K562 (cell line): ENCODE measurements around the gene ZGLP1. TPM values are rescaled to one million over a fixed set of nuclear protein-coding genes. Genes with fewer than 3 reads are reported as not detected.
A peak's percentile ranks its signal among the peaks of the same experiment; 100 is the strongest.

ENCODE experiments used
- ADNP ChIP-seq: fragments of 200-800 bp; sonication (Bioruptor generic); IDR thresholded peaks from 2 replicates; pipeline ENCODE4 v1.6.1; 2016; ENCODE audit warnings: missing genetic modification characterization, missing compliant biosample characterization
- HMG20B ChIP-seq: fragments of 250-450 bp; sonication (Bioruptor Pico); IDR thresholded peaks from 2 replicates; pipeline ENCODE4 v1.5.0; 2021; ENCODE audit warnings: mild to moderate bottlenecking
- RHOXF2B ChIP-seq: fragments of 250-450 bp; sonication (Bioruptor Pico); conservative IDR thresholded peaks from 2 replicates; pipeline ENCODE4 v1.5.1; 2021
- SMARCA5 ChIP-seq: fragments of 450-650 bp; IDR thresholded peaks from 2 replicates; pipeline ENCODE4 v1.6.1; 2016
- ZNF24 ChIP-seq: fragments of 450-650 bp; IDR thresholded peaks from 2 replicates; pipeline ENCODE4 v1.6.1; 2016
- polyA plus RNA-seq, 8 experiments: library from polyadenylated mRNA; depleted of rRNA in 4 of 8; stranded (reverse) in 5 of 8; unstranded in 3 of 8; fragments of >200 nt; fragmentation: Nextera tagmentation in 2 of 8; fragmentation: Illumina TruSeq in 1 of 8; extraction: Ambion mirVana in 2 of 8; extraction: Trizol in 1 of 8; gene quantifications; 2 replicates each; pipeline versions ENCODE4 v1.2.1 to v1.2.3, GENCODE V29; 2011 to 2014; ENCODE audit warnings: inconsistent platforms in 1 of 8, missing spikeins in 1 of 8
- total RNA-seq, 7 experiments: library from RNA; depleted of rRNA in 6 of 7; stranded (reverse); fragments of >200 nt in 6 of 7; fragmentation: Illumina TruSeq in 2 of 7; extraction: Trizol in 2 of 7; gene quantifications; 2 replicates each; pipeline versions ENCODE4 v1.2.1 to v1.2.3, GENCODE V29; 2011 to 2021; ENCODE audit warnings: low replicate concordance in 1 of 7
- TF ChIP-seq, protein P1 (sequence below): fragments of 450-650 bp; IDR thresholded peaks from 2 replicates; pipeline ENCODE4 v1.6.1; 2017; ENCODE audit warnings: antibody characterized with exemption, mild to moderate bottlenecking
- TF ChIP-seq, protein P2 (sequence below): sonication (generic); formaldehyde crosslinking; IDR thresholded peaks from 2 replicates; pipeline ENCODE4 v1.8.0; 2022; ENCODE audit warnings: mild to moderate bottlenecking, missing genetic modification reagents

The ZGLP1 gene
- total and polyA plus RNA-seq, 9 of the 15 experiments (the other 6 are each of a cell fraction or from before 2014, with no cell fraction given) = 0.24 to 4.5 (median 2.2) TPM

DNA sequence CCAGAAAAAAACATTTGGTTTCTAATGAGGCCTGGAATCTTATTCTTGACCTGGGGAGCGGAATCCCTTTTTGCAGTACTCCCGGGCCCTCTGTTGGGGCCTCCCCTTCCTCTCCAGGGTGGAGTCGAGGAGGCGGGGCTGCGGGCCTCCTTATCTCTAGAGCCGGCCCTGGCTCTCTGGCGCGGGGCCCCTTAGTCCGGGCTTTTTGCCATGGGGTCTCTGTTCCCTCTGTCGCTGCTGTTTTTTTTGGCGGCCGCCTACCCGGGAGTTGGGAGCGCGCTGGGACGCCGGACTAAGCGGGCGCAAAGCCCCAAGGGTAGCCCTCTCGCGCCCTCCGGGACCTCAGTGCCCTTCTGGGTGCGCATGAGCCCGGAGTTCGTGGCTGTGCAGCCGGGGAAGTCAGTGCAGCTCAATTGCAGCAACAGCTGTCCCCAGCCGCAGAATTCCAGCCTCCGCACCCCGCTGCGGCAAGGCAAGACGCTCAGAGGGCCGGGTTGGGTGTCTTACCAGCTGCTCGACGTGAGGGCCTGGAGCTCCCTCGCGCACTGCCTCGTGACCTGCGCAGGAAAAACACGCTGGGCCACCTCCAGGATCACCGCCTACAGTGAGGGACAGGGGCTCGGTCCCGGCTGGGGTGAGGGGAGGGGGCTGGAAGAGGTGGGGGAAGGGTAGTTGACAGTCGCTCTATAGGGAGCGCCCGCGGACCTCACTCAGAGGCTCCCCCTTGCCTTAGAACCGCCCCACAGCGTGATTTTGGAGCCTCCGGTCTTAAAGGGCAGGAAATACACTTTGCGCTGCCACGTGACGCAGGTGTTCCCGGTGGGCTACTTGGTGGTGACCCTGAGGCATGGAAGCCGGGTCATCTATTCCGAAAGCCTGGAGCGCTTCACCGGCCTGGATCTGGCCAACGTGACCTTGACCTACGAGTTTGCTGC, 22.5 kb downstream of the ZGLP1 start, which contains the start of gene ICAM4 (continued):
- TF ChIP-seq HMG20B (CRISPR knock-in tag) (0 out of 2 replicates have a peak, but pooled peaks have one; percentile 70), ZNF24 (no peak), RHOXF2B (CRISPR knock-in tag) (0 out of 2 replicates have a peak, but pooled peaks have one; percentile 57), SMARCA5 (peak; percentile 30; the same call in 1 of the 2 replicates), ADNP (tag) (peak; percentile 44; the same call in 1 of the 2 replicates)
- TF ChIP-seq, protein P1, sequence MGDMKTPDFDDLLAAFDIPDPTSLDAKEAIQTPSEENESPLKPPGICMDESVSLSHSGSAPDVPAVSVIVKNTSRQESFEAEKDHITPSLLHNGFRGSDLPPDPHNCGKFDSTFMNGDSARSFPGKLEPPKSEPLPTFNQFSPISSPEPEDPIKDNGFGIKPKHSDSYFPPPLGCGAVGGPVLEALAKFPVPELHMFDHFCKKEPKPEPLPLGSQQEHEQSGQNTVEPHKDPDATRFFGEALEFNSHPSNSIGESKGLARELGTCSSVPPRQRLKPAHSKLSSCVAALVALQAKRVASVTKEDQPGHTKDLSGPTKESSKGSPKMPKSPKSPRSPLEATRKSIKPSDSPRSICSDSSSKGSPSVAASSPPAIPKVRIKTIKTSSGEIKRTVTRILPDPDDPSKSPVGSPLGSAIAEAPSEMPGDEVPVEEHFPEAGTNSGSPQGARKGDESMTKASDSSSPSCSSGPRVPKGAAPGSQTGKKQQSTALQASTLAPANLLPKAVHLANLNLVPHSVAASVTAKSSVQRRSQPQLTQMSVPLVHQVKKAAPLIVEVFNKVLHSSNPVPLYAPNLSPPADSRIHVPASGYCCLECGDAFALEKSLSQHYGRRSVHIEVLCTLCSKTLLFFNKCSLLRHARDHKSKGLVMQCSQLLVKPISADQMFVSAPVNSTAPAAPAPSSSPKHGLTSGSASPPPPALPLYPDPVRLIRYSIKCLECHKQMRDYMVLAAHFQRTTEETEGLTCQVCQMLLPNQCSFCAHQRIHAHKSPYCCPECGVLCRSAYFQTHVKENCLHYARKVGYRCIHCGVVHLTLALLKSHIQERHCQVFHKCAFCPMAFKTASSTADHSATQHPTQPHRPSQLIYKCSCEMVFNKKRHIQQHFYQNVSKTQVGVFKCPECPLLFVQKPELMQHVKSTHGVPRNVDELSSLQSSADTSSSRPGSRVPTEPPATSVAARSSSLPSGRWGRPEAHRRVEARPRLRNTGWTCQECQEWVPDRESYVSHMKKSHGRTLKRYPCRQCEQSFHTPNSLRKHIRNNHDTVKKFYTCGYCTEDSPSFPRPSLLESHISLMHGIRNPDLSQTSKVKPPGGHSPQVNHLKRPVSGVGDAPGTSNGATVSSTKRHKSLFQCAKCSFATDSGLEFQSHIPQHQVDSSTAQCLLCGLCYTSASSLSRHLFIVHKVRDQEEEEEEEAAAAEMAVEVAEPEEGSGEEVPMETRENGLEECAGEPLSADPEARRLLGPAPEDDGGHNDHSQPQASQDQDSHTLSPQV = no peak; the same call in none of the 2 replicates
- TF ChIP-seq, protein P2, sequence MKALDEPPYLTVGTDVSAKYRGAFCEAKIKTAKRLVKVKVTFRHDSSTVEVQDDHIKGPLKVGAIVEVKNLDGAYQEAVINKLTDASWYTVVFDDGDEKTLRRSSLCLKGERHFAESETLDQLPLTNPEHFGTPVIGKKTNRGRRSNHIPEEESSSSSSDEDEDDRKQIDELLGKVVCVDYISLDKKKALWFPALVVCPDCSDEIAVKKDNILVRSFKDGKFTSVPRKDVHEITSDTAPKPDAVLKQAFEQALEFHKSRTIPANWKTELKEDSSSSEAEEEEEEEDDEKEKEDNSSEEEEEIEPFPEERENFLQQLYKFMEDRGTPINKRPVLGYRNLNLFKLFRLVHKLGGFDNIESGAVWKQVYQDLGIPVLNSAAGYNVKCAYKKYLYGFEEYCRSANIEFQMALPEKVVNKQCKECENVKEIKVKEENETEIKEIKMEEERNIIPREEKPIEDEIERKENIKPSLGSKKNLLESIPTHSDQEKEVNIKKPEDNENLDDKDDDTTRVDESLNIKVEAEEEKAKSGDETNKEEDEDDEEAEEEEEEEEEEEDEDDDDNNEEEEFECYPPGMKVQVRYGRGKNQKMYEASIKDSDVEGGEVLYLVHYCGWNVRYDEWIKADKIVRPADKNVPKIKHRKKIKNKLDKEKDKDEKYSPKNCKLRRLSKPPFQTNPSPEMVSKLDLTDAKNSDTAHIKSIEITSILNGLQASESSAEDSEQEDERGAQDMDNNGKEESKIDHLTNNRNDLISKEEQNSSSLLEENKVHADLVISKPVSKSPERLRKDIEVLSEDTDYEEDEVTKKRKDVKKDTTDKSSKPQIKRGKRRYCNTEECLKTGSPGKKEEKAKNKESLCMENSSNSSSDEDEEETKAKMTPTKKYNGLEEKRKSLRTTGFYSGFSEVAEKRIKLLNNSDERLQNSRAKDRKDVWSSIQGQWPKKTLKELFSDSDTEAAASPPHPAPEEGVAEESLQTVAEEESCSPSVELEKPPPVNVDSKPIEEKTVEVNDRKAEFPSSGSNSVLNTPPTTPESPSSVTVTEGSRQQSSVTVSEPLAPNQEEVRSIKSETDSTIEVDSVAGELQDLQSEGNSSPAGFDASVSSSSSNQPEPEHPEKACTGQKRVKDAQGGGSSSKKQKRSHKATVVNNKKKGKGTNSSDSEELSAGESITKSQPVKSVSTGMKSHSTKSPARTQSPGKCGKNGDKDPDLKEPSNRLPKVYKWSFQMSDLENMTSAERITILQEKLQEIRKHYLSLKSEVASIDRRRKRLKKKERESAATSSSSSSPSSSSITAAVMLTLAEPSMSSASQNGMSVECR (CRISPR knock-in tag) = peak; percentile 80; the same call in 1 of the 2 replicates
- TF ChIP-seq, all 486 proteins: peak for 153
